ENCODE measurements around the gene SCFD2.

SCFD2 gene

GRCh38 chr4:53169695-53170617 is 195.9 kb downstream of the SCFD2 start:
- no peaks in the 10 kb centered on the region for H3K9me3 ChIP-seq (ENCODE audit: insufficient read depth, low read length)
- H3K27me3 ChIP-seq (ENCODE audit: insufficient read depth, insufficient read length), result no peaks in the 10 kb centered on the region
- no peak for DNase-seq (ENCODE audit: low read depth, low spot score)
- TF ChIP-seq YY1 (IDR thresholded peaks at IDR 0.05; ENCODE audit: insufficient read depth, insufficient read length) (no peak), ZNF274 (IDR thresholded peaks at IDR 0.05; ENCODE audit: low read depth, low read length) (no peak), SUZ12 (IDR thresholded peaks at IDR 0.05; ENCODE audit: extremely low read depth, insufficient read depth, insufficient read length) (no peak)
- H3K9ac ChIP-seq (ENCODE audit: insufficient read length, low read depth), result no peak overlapping the region
- no peaks in the 10 kb centered on the region for H3K4me1 ChIP-seq (ENCODE audit: insufficient read depth, insufficient read length)
- no peaks in the 10 kb centered on the region for H3K36me3 ChIP-seq (ENCODE audit: insufficient read depth, insufficient read length, low read length)
- H3K4me3 ChIP-seq (ENCODE audit: insufficient read length, low read depth), result no peak overlapping the region

- no peak for DNase-seq (ENCODE audit: low read depth, low spot score)
- Histone ChIP-seq H3K9ac (ENCODE audit: insufficient read length, low read depth) (no peak overlapping the region), H3K4me1 (ENCODE audit: insufficient read depth, insufficient read length) (no peaks in the 10 kb centered on the region), H3K9me3 (ENCODE audit: insufficient read depth, low read length) (no peaks in the 10 kb centered on the region), H3K36me3 (ENCODE audit: insufficient read depth, insufficient read length, low read length) (no peaks in the 10 kb centered on the region), H3K27me3 (ENCODE audit: insufficient read depth, insufficient read length) (no peaks in the 10 kb centered on the region), H3K4me3 (ENCODE audit: insufficient read length, low read depth) (no peak overlapping the region)
- TF ChIP-seq ZNF274 (IDR thresholded peaks at IDR 0.05; ENCODE audit: low read depth, low read length) (no peak), SUZ12 (IDR thresholded peaks at IDR 0.05; ENCODE audit: extremely low read depth, insufficient read depth, insufficient read length) (no peak), YY1 (IDR thresholded peaks at IDR 0.05; ENCODE audit: insufficient read depth, insufficient read length) (no peak)
Measured at GRCh38 chr4:53168228-53168627, 197.6 kb downstream of the SCFD2 start.

GRCh38 chr4:53162969-53163368 is 202.9 kb downstream of the SCFD2 start:
- TF ChIP-seq YY1 (IDR thresholded peaks at IDR 0.05; ENCODE audit: insufficient read depth, insufficient read length), result no peak
- TF ChIP-seq ZNF274 (IDR thresholded peaks at IDR 0.05; ENCODE audit: low read depth, low read length), result no peak
- no peak overlapping the region for H3K9ac ChIP-seq (ENCODE audit: insufficient read length, low read depth)
- no peaks in the 10 kb centered on the region for H3K4me1 ChIP-seq (ENCODE audit: insufficient read depth, insufficient read length)
- no peak for DNase-seq (ENCODE audit: low read depth, low spot score)
- no peaks in the 10 kb centered on the region for H3K36me3 ChIP-seq (ENCODE audit: insufficient read depth, insufficient read length, low read length)
- no peaks in the 10 kb centered on the region for H3K9me3 ChIP-seq (ENCODE audit: insufficient read depth, low read length)
- no peak overlapping the region for H3K4me3 ChIP-seq (ENCODE audit: insufficient read length, low read depth)
- no peaks in the 10 kb centered on the region for H3K27me3 ChIP-seq (ENCODE audit: insufficient read depth, insufficient read length)

GRCh38 chr4:53161787-53162433 is 204.0 kb downstream of the SCFD2 start:
- Histone ChIP-seq H3K36me3 (ENCODE audit: insufficient read depth, insufficient read length, low read length) (no peaks in the 10 kb centered on the region), H3K27me3 (ENCODE audit: insufficient read depth, insufficient read length) (no peaks in the 10 kb centered on the region), H3K9ac (ENCODE audit: insufficient read length, low read depth) (no peak overlapping the region), H3K4me1 (ENCODE audit: insufficient read depth, insufficient read length) (no peaks in the 10 kb centered on the region), H3K4me3 (ENCODE audit: insufficient read length, low read depth) (no peak overlapping the region), H3K9me3 (ENCODE audit: insufficient read depth, low read length) (no peaks in the 10 kb centered on the region)
- TF ChIP-seq YY1 (IDR thresholded peaks at IDR 0.05; ENCODE audit: insufficient read depth, insufficient read length) (no peak), SUZ12 (IDR thresholded peaks at IDR 0.05; ENCODE audit: extremely low read depth, insufficient read depth, insufficient read length) (no peak), ZNF274 (IDR thresholded peaks at IDR 0.05; ENCODE audit: low read depth, low read length) (no peak)
- DNase-seq (ENCODE audit: low read depth, low spot score), result no peak

GRCh38 chr4:53161051-53161786 is 204.6 kb downstream of the SCFD2 start:
- TF ChIP-seq ZNF274 (IDR thresholded peaks at IDR 0.05; ENCODE audit: low read depth, low read length) (no peak), SUZ12 (IDR thresholded peaks at IDR 0.05; ENCODE audit: extremely low read depth, insufficient read depth, insufficient read length) (no peak), YY1 (IDR thresholded peaks at IDR 0.05; ENCODE audit: insufficient read depth, insufficient read length) (no peak)
- no peak for DNase-seq (ENCODE audit: low read depth, low spot score)
- H3K4me3 ChIP-seq (ENCODE audit: insufficient read length, low read depth), result no peak overlapping the region
- no peaks in the 10 kb centered on the region for H3K9me3 ChIP-seq (ENCODE audit: insufficient read depth, low read length)
- no peaks in the 10 kb centered on the region for H3K36me3 ChIP-seq (ENCODE audit: insufficient read depth, insufficient read length, low read length)
- no peaks in the 10 kb centered on the region for H3K4me1 ChIP-seq (ENCODE audit: insufficient read depth, insufficient read length)
- H3K27me3 ChIP-seq (ENCODE audit: insufficient read depth, insufficient read length), result no peaks in the 10 kb centered on the region
- H3K9ac ChIP-seq (ENCODE audit: insufficient read length, low read depth), result no peak overlapping the region

- DNase-seq (ENCODE audit: low read depth, low spot score), result no peak
- no peak for TF ChIP-seq YY1 (IDR thresholded peaks at IDR 0.05; ENCODE audit: insufficient read depth, insufficient read length)
- no peak for TF ChIP-seq SUZ12 (IDR thresholded peaks at IDR 0.05; ENCODE audit: extremely low read depth, insufficient read depth, insufficient read length)
- TF ChIP-seq ZNF274 (IDR thresholded peaks at IDR 0.05; ENCODE audit: low read depth, low read length), result no peak
- no peaks in the 10 kb centered on the region for H3K36me3 ChIP-seq (ENCODE audit: insufficient read depth, insufficient read length, low read length)
- H3K4me3 ChIP-seq (ENCODE audit: insufficient read length, low read depth), result no peak overlapping the region
- no peaks in the 10 kb centered on the region for H3K27me3 ChIP-seq (ENCODE audit: insufficient read depth, insufficient read length)
- peaks cover 8% of the 10 kb centered on the region; the same call in 1 of the 2 replicates for H3K9me3 ChIP-seq (ENCODE audit: insufficient read depth, low read length)
- no peaks in the 10 kb centered on the region for H3K4me1 ChIP-seq (ENCODE audit: insufficient read depth, insufficient read length)
- H3K9ac ChIP-seq (ENCODE audit: insufficient read length, low read depth), result no peak overlapping the region
Measured at GRCh38 chr4:53156896-53157295, 209.0 kb downstream of the SCFD2 start.

GRCh38 chr4:53152467-53152866 is 213.4 kb downstream of the SCFD2 start:
- DNase-seq (ENCODE audit: low read depth, low spot score), result no peak
- TF ChIP-seq ZNF274 (IDR thresholded peaks at IDR 0.05; ENCODE audit: low read depth, low read length), result no peak
- no peak for TF ChIP-seq SUZ12 (IDR thresholded peaks at IDR 0.05; ENCODE audit: extremely low read depth, insufficient read depth, insufficient read length)
- no peak for TF ChIP-seq YY1 (IDR thresholded peaks at IDR 0.05; ENCODE audit: insufficient read depth, insufficient read length)
- Histone ChIP-seq H3K9me3 (ENCODE audit: insufficient read depth, low read length) (peaks cover 8% of the 10 kb centered on the region; the same call in 1 of the 2 replicates), H3K4me3 (ENCODE audit: insufficient read length, low read depth) (no peak overlapping the region), H3K36me3 (ENCODE audit: insufficient read depth, insufficient read length, low read length) (no peaks in the 10 kb centered on the region), H3K9ac (ENCODE audit: insufficient read length, low read depth) (no peak overlapping the region), H3K4me1 (ENCODE audit: insufficient read depth, insufficient read length) (no peaks in the 10 kb centered on the region), H3K27me3 (ENCODE audit: insufficient read depth, insufficient read length) (no peaks in the 10 kb centered on the region)
